Neural progenitor cell (in vitro differentiated cells): Measurements from ENCODE around the gene MRGPRF.

ENCODE experiments used
- EZH2 ChIP-seq: fragments of 200-600 bp; sonication (generic); IDR thresholded peaks from 2 replicates; pipeline ENCODE4 v1.6.1; 2017; ENCODE audit warnings: antibody characterized with exemption, mild to moderate bottlenecking, moderate library complexity
- TF ChIP-seq, protein P1 (sequence below): fragments of 200-600 bp; sonication (generic); IDR thresholded peaks from 2 replicates; pipeline ENCODE4 v1.5.1; 2017; ENCODE audit warnings: antibody characterized with exemption, mild to moderate bottlenecking

DNA sequence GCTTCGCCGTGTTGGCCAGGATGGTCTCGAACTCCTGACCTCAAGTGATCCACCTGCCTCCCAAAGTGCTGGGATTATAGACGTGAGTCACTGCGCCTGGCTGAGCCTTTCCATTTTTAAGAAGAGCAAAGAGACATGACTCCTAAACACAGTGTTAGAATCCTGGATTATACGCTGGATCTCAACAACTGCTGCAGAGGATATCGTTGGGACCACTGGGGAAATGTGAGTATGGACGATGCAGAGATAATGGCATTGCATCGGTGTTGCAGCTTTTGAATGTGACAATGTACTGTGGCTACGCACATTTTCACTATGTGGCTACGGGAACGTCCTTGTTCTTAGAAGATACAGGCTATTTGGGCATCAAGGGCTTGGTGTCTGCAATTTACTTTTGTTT lies 6.2 kb downstream of the MRGPRF start:
- TF ChIP-seq, protein P1, sequence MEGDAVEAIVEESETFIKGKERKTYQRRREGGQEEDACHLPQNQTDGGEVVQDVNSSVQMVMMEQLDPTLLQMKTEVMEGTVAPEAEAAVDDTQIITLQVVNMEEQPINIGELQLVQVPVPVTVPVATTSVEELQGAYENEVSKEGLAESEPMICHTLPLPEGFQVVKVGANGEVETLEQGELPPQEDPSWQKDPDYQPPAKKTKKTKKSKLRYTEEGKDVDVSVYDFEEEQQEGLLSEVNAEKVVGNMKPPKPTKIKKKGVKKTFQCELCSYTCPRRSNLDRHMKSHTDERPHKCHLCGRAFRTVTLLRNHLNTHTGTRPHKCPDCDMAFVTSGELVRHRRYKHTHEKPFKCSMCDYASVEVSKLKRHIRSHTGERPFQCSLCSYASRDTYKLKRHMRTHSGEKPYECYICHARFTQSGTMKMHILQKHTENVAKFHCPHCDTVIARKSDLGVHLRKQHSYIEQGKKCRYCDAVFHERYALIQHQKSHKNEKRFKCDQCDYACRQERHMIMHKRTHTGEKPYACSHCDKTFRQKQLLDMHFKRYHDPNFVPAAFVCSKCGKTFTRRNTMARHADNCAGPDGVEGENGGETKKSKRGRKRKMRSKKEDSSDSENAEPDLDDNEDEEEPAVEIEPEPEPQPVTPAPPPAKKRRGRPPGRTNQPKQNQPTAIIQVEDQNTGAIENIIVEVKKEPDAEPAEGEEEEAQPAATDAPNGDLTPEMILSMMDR: no peak
- no peak for TF ChIP-seq EZH2
